Mucosa of rectum (tissue), 2 donors: ENCODE results near the gene TWF2.

Experiments used
- H3K27ac ChIP-seq, 2 donors: one replicate each; pipeline ENCODE4 v1.7.0; 2013; ENCODE audit warnings: inconsistent platforms in 2 of 2, low read depth in 2 of 2, low read length in 2 of 2
- H3K27me3 ChIP-seq, 2 donors: one replicate each; pipeline ENCODE4 v1.7.0; 2013; ENCODE audit warnings: low read length in 2 of 2; ENCODE audit not compliant: control insufficient read depth in 2 of 2, insufficient read depth in 2 of 2
- H3K36me3 ChIP-seq, 2 donors: one replicate each; pipeline ENCODE4 v1.7.0; 2013; ENCODE audit warnings: low read length in 2 of 2; ENCODE audit not compliant: control insufficient read depth in 2 of 2, insufficient read depth in 2 of 2
- H3K4me1 ChIP-seq, 2 donors: one replicate each; pipeline ENCODE4 v1.7.0; 2013; ENCODE audit warnings: low read length in 2 of 2, mild to moderate bottlenecking in 1 of 2; ENCODE audit not compliant: control insufficient read depth in 2 of 2, insufficient read depth in 2 of 2
- H3K4me3 ChIP-seq, 2 donors: one replicate each; pipeline ENCODE4 v1.7.0; 2013; ENCODE audit warnings: low read length in 2 of 2
- H3K9ac ChIP-seq, 2 donors: one replicate each; pipeline ENCODE4 v1.7.0; 2013; ENCODE audit warnings: low read length in 2 of 2, low read depth in 1 of 2, mild to moderate bottlenecking in 1 of 2
- H3K9me3 ChIP-seq, 2 donors: one replicate each; pipeline ENCODE4 v1.7.0; 2013; ENCODE audit warnings: low read length in 2 of 2; ENCODE audit not compliant: control insufficient read depth in 2 of 2
- donor health status: healthy.
- donor health status: Normal muscosa, but diverticular disease.

TWF2 gene

GRCh38 chr3:52240059-52240885, 1.3 kb upstream of the TWF2 start:
- peak overlapping the region in 1 of 2 donors; percentile 82 for H3K4me3 ChIP-seq
- no peaks in the 10 kb centered on the region for H3K9me3 ChIP-seq
- no peaks in the 10 kb centered on the region for H3K27me3 ChIP-seq
- peaks cover 36 to 38% of the 10 kb centered on the region in 2 donors for H3K4me1 ChIP-seq
- H3K27ac ChIP-seq, result peak overlapping the region in 1 of 2 donors; percentile 18
- no peak overlapping the region for H3K9ac ChIP-seq
- H3K36me3 ChIP-seq, result no peaks in the 10 kb centered on the region

DNA sequence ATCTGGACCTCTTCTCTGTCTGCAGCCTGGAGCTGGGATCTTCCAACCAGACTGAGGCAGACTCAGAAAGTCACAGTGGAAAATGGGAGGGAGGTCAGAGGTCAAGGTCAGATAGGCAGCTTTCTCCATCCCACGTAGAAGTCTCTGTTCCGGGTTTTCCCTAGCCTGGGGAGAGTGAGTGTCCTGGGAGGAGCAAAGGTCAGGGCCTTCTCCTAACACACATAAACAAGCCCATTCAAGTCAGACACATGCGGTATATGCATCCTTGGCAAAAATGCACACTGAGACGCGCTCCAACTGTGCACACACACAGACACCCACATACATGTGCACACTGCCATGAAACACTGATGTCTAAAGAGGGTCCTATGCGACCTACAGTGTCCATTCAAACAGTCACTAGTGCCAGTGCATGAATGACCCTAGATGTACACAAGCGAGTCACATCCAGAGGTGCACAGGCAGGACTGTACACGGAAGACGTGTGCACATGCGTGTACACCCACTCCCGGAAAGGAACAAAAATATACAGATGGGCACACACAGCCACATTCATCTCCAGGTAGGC, 681 bp downstream of the TWF2 start:
- Histone ChIP-seq H3K9ac (peak overlapping the region; percentile 8 to 95), H3K27ac (peak overlapping the region; percentile 84 to 90), H3K4me1 (peaks cover 25 to 33% of the 10 kb centered on the region in 2 donors)

GRCh38 chr3:52237657-52238172, 1.2 kb downstream of the TWF2 start:
- peak overlapping the region; percentile 82 to 95 for H3K4me3 ChIP-seq
- no peaks in the 10 kb centered on the region for H3K27me3 ChIP-seq
- peaks cover 0 to 6% of the 10 kb centered on the region in 2 donors for H3K36me3 ChIP-seq
- H3K4me1 ChIP-seq, result peaks cover 25 to 33% of the 10 kb centered on the region in 2 donors
- H3K9ac ChIP-seq, result peak overlapping the region in 1 of 2 donors; percentile 95
- peak overlapping the region; percentile 51 to 90 for H3K27ac ChIP-seq
- H3K9me3 ChIP-seq, result no peaks in the 10 kb centered on the region

More for the DNA sequence above, 681 bp downstream of the TWF2 start:
- no peaks in the 10 kb centered on the region for H3K27me3 ChIP-seq
- H3K36me3 ChIP-seq, result peaks cover 0 to 5% of the 10 kb centered on the region in 2 donors
- no peaks in the 10 kb centered on the region for H3K9me3 ChIP-seq
- peak overlapping the region; percentile 82 to 95 for H3K4me3 ChIP-seq

DNA sequence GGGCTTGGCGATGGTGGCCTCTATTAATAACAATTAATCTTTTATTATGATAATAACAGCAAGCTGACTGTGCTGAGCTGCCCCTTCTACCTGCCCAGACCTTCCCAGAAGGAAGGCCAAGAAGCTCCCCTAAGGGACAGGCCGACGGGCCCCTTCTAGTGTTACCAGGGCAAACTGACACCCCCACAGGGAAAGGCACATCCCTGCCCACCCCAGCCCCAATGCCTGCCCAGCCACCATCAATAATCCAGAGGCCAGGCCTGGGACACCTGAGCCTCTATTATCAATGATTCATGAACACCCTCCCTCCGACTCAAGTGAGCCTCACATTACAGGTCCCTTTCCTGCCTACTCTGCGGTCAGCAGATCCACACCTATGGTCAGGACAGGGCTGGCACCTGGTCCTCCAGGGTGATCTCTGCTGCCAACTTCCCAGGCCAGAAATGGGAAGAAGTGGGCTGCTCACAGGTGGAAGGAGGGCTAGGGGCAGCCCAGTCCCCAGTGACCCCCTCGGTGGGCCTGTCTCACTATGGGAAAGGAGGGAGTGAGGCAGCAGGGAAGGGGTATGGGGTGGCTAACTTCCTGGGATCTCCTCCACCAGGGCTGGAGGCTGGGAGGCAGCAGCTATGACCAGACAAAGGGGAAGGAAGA, 1.8 kb downstream of the TWF2 start:
- Histone ChIP-seq H3K9me3 (no peaks in the 10 kb centered on the region), H3K27ac (peak overlapping the region; percentile 70 to 90), H3K27me3 (no peaks in the 10 kb centered on the region), H3K4me1 (peaks cover 25 to 33% of the 10 kb centered on the region in 2 donors), H3K4me3 (peak overlapping the region; percentile 17 to 95), H3K9ac (peak overlapping the region; percentile 63 to 95), H3K36me3 (peaks cover 0 to 10% of the 10 kb centered on the region in 2 donors)

DNA sequence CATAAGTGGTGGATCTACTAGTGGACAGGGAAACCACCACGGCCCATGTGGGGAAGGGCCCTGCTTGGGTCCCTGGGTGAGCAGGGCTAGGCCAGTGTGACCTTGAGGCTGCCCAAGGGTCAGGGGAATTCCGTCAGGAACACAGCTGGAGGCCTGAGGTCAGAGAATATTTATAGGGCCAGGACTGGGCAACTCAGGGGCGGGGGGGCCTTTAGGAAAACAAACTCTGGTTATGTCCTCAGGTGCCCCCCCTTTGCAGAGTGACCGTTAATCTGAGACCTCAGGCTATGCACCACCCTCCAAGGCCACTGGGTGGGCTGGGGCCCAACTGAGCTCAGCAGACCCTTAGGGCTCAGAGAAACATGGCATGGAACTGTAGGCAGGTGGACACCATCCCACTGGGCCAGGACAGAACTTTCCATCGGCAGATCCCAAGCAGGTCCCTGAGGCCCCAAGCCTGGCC, 2.5 kb downstream of the TWF2 start:
- no peak overlapping the region for H3K9ac ChIP-seq
- H3K4me1 ChIP-seq, result peaks cover 25 to 36% of the 10 kb centered on the region in 2 donors
- H3K27me3 ChIP-seq, result no peaks in the 10 kb centered on the region
- H3K27ac ChIP-seq, result no peak overlapping the region
- peaks cover 2 to 10% of the 10 kb centered on the region in 2 donors for H3K36me3 ChIP-seq
- no peaks in the 10 kb centered on the region for H3K9me3 ChIP-seq
- H3K4me3 ChIP-seq, result no peak overlapping the region

DNA sequence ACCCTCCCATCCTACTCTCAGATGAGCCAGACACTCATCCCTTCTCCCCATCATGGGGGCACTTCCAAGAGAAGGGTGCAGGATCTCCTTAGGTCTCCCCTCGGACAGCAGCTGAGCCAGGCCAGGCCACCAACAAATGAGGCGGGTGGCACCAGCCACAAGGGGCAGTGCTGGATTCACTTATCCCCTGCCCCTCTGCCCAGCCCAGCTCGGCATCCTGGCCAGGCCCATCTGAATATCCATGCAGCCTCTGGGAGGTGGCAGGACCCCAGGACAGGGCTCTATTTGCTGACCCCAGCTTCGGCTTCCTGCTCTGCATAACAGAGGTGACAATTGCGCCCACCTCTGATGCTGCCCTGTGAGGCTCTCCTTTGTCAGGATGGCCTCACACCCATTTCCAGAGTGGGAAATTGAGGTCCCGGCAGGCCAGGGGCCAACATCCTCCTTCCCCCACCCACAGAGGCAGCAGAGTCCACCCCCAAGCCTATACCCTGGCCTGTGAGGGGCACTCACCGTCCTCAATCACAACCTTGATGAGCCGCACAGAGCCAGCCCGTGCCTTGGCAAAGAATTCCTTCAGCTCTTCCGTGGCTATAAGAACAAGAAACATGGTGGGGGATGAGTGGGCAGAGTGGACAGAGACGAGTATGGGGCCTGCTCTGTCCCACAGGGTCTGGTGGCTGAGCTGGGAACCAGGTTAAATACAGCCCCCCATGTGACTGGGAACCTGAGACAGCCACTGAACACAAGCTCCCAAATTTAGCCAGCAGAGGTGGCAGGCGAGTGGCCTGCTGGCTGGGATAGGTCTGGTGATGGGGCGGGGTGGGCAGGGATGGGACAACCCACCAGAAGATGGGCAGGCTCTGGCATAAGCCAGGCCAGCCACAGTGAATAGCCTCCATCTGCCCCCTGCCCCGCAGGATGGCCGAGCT, 4.2 kb downstream of the TWF2 start:
- no peak overlapping the region for H3K4me3 ChIP-seq
- peaks cover 17 to 26% of the 10 kb centered on the region in 2 donors for H3K36me3 ChIP-seq
- H3K27me3 ChIP-seq, result no peaks in the 10 kb centered on the region
- H3K9me3 ChIP-seq, result no peaks in the 10 kb centered on the region
- H3K9ac ChIP-seq, result no peak overlapping the region
- H3K4me1 ChIP-seq, result peaks cover 22 to 30% of the 10 kb centered on the region in 2 donors
- H3K27ac ChIP-seq, result no peak overlapping the region

GRCh38 chr3:52233968-52234367, 5.0 kb downstream of the TWF2 start:
- peaks cover 22 to 29% of the 10 kb centered on the region in 2 donors for H3K4me1 ChIP-seq
- H3K4me3 ChIP-seq, result no peak overlapping the region
- H3K27me3 ChIP-seq, result no peaks in the 10 kb centered on the region
- H3K9ac ChIP-seq, result no peak overlapping the region
- no peaks in the 10 kb centered on the region for H3K9me3 ChIP-seq
- peaks cover 25 to 34% of the 10 kb centered on the region in 2 donors for H3K36me3 ChIP-seq
- H3K27ac ChIP-seq, result no peak overlapping the region

DNA sequence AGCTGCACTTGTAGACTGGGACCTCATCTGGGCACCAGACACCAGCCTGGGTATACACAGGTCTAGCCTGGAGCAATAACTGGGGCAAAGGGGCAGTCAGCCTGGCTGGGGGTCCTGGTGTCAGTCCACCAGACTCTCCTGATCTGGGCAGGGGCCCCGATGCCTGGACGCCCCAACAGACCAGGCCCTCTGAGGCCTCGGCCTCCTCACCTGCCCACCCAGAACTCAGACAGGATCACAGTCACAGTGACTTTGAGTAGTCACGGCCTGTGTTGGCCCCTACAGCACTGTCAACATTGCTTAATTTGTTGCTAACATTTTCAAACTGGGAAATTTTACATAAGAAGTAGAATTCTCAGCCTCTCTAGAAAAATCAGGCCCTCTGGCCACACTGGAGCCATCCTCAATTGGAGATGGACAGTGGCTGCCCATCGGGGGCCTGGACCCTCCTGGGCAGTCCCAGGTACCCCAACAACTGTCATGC, 5.8 kb downstream of the TWF2 start:
- H3K4me1 ChIP-seq, result peaks cover 18 to 25% of the 10 kb centered on the region in 2 donors
- H3K27me3 ChIP-seq, result no peaks in the 10 kb centered on the region
- H3K9me3 ChIP-seq, result no peaks in the 10 kb centered on the region
- H3K36me3 ChIP-seq, result peaks cover 28 to 37% of the 10 kb centered on the region in 2 donors
- no peak overlapping the region for H3K4me3 ChIP-seq
- no peak overlapping the region for H3K9ac ChIP-seq
- H3K27ac ChIP-seq, result no peak overlapping the region
